B cell (primary cell): ENCODE data around the gene DPH3. TPM values are rescaled to one million over a fixed set of nuclear protein-coding genes. Genes with fewer than 3 reads are reported as not detected.

Experiments
- ATAC-seq: fragments of 200-7000 bp; cut with Tn5 transposase; one replicate; pipeline ENCODE4 v1.10.0; 2021; ENCODE audit warnings: low read depth, mild to moderate bottlenecking, moderate number of reproducible peaks, moderate library complexity
- CTCF ChIA-PET: fragments of 350-600 bp; sonication (Branson Sonifier 250); formaldehyde crosslinking; loops from one replicate; lab custom pipeline; 2021; ENCODE audit warnings: antibody characterized with exemption, inconsistent platforms; lab: Charles Lee
- POLR2A ChIA-PET: fragments of 350-600 bp; sonication (Branson Sonifier 250); formaldehyde crosslinking; loops from one replicate; lab custom pipeline; 2021; ENCODE audit warnings: antibody characterized with exemption; lab: Charles Lee
- DNase-seq: peaks from one replicate; pipeline ENCODE4 v3.0.0; 2013
- H2AFZ ChIP-seq: 2 replicates; pipeline ENCODE4 v1.6.1; 2012; ENCODE audit warnings: mild to moderate bottlenecking, low read depth, low read length; ENCODE audit not compliant: insufficient read depth, poor library complexity, severe bottlenecking
- H3K27ac ChIP-seq, 2 donors: 1 replicate in 1 of 2; 2 replicates in 1 of 2; pipeline ENCODE4 v1.5.1; 2012 to 2013; ENCODE audit warnings: low read length in 2 of 2, mild to moderate bottlenecking in 2 of 2, moderate library complexity in 1 of 2
- H3K27me3 ChIP-seq, 4 experiments: fragments of 200-600 bp in 1 of 4; sonication (generic) in 1 of 4; replicated peaks in 1 of 4; 1 replicate in 2 of 4; 2 replicates in 2 of 4; pipeline versions ENCODE4 v1.6.1 to v1.7.0; 2013 to 2016; ENCODE audit warnings: low read length in 3 of 4, mild to moderate bottlenecking in 2 of 4, mixed read lengths in 1 of 4, moderate library complexity in 1 of 4; ENCODE audit not compliant: insufficient read depth in 4 of 4, control insufficient read depth in 3 of 4; ENCODE audit errors: control extremely low read depth in 1 of 4
- H3K36me3 ChIP-seq, 2 experiments: replicated peaks in 1 of 2; 1 replicate in 1 of 2; 2 replicates in 1 of 2; pipeline versions ENCODE4 v1.6.1 to v1.7.1; 2013; ENCODE audit warnings: low read length in 1 of 2; ENCODE audit not compliant: insufficient read depth in 2 of 2, control insufficient read depth in 1 of 2; ENCODE audit errors: control extremely low read depth in 1 of 2, extremely low read depth in 1 of 2
- H3K4me1 ChIP-seq, 2 donors: fragments of 200-600 bp in 1 of 2; sonication (generic) in 1 of 2; 1 replicate in 1 of 2; 2 replicates in 1 of 2; pipeline versions ENCODE4 v1.5.1 to v1.6.1; 2013 to 2017; ENCODE audit warnings: low read length in 2 of 2; ENCODE audit not compliant: control insufficient read depth in 2 of 2, insufficient read depth in 2 of 2
- H3K4me2 ChIP-seq: replicated peaks from 2 replicates; pipeline ENCODE3; 2012; ENCODE audit warnings: mild to moderate bottlenecking, low read depth, low read length; ENCODE audit not compliant: poor library complexity, severe bottlenecking
- H3K4me3 ChIP-seq, 5 experiments: fragments of 200-600 bp in 1 of 5; sonication (generic) in 1 of 5; 1 replicate in 3 of 5; 2 replicates in 2 of 5; pipeline versions ENCODE4 v1.5.1 to v1.7.0; 2011 to 2016; ENCODE audit warnings: low read length in 4 of 5, mild to moderate bottlenecking in 4 of 5, low read depth in 2 of 5, control low read depth in 1 of 5, moderate library complexity in 1 of 5; ENCODE audit not compliant: insufficient read depth in 1 of 5; ENCODE audit errors: control extremely low read depth in 1 of 5, extremely low read depth in 1 of 5
- H3K79me2 ChIP-seq: fragments of 200-600 bp; sonication (generic); one replicate; pipeline ENCODE4 v1.6.0; 2016; ENCODE audit warnings: low read length; ENCODE audit not compliant: control insufficient read depth, insufficient read depth
- H3K9ac ChIP-seq: fragments of 200-600 bp; sonication (generic); 2 replicates; pipeline ENCODE4 v1.6.1; 2017; ENCODE audit warnings: mild to moderate bottlenecking, low read length, moderate library complexity
- H3K9me3 ChIP-seq, 3 donors: one replicate each; pipeline versions ENCODE4 v1.6.1 to v1.7.1; 2013; ENCODE audit warnings: low read length in 2 of 3; ENCODE audit not compliant: control insufficient read depth in 2 of 3, insufficient read depth in 1 of 3; ENCODE audit errors: control extremely low read depth in 1 of 3
- H4K20me1 ChIP-seq: 2 replicates; pipeline ENCODE4 v1.6.0; 2012; ENCODE audit warnings: mild to moderate bottlenecking, low read length; ENCODE audit not compliant: insufficient read depth, control insufficient read depth, poor library complexity, severe bottlenecking
- H3K27ac Mint-ChIP-seq: one replicate; pipeline ENCODE4 v1.8.0; 2021; ENCODE audit warnings: mixed read lengths
- H3K27me3 Mint-ChIP-seq: one replicate; pipeline ENCODE4 v1.8.0; 2021; ENCODE audit warnings: mixed read lengths
- H3K4me1 Mint-ChIP-seq: one replicate; pipeline ENCODE4 v1.8.0; 2021; ENCODE audit warnings: mixed read lengths
- H3K4me3 Mint-ChIP-seq: one replicate; pipeline ENCODE4 v1.8.0; 2021; ENCODE audit warnings: mixed read lengths
- H3K9me3 Mint-ChIP-seq: one replicate; pipeline ENCODE4 v1.8.0; 2022; ENCODE audit warnings: mixed read lengths; ENCODE audit not compliant: insufficient read depth
- EZH2 ChIP-seq: IDR thresholded peaks from 2 replicates; pipeline ENCODE4 v1.6.1; 2012; ENCODE audit warnings: borderline replicate concordance, low read depth, mild to moderate bottlenecking, moderate library complexity, low read length; ENCODE audit not compliant: insufficient read depth, poor library complexity, severe bottlenecking
- WGBS: methylation state at CpG from one replicate; pipeline ENCODE4 v1.1.5; 2013; ENCODE audit warnings: missing lambda C conversion rate; ENCODE audit not compliant: insufficient coverage; 5-methylcytosine and 5-hydroxymethylcytosine counted together
- intact Hi-C: fragments of 100-400 bp; cut with micrococcal nuclease; formaldehyde crosslinking; loops from one replicate; pipeline ENCODE4 v1.10.0; 2022
- polyA plus RNA-seq: library from polyadenylated mRNA; depleted of rRNA; stranded (reverse); fragments of >200 nt; gene quantifications from 2 replicates; pipeline ENCODE4 v1.2.3, GENCODE V29; 2012
- total RNA-seq, 2 donors: library from RNA; stranded (reverse); fragments of 120-200 nt in 1 of 2; gene quantifications; 1 replicate in 1 of 2; 2 replicates in 1 of 2; pipeline versions ENCODE4 v1.2.3 to v1.2.4, GENCODE V29; 2013 to 2022
- TF ChIP-seq, protein P1 (sequence below): fragments of 200-600 bp; IDR thresholded peaks from one replicate; pipeline ENCODE4 v1.8.0; 2022; ENCODE audit warnings: antibody characterized with exemption, mild to moderate bottlenecking

Gene DPH3
- total and polyA plus RNA-seq, 2 donors (not counting 1 experiment from before 2014, with no cell fraction given) = 7.4 to 12.9 TPM

DNA sequence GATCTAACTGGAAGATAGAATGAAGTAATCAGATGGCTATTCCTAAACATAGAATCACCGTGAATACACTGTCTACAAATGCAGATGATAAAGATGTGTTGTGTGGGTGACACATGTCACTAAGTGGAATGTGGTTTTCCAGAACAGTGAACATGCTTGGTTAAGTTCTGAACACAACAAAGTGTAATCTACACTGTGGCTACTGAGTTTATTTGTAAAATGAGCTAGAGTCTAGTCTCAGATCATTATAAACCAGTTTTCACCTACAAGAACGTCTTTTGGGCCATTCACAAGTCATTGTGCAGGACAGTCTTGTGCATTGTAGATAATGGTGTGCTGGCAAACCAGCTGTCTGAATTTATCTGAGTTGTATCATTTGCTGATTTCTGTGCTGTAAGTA is 35.6 kb upstream of the DPH3 start:
- Mint-ChIP-seq H3K4me1 (peaks cover 55% of the 10 kb centered on the region), H3K4me3 (peak overlapping the region; percentile 77), H3K9me3 (no peaks in the 10 kb centered on the region), H3K27ac (peak overlapping the region; percentile 42), H3K27me3 (no peaks in the 10 kb centered on the region)
- Histone ChIP-seq H3K36me3 (peaks cover 0 to 3% of the 10 kb centered on the region in 2 experiments), H3K4me1 (peaks cover 32 to 41% of the 10 kb centered on the region in 2 donors), H2AFZ (no peak overlapping the region), H3K4me2 (peak overlapping the region; percentile 52), H3K4me3 (no peak overlapping the region), H4K20me1 (no peaks in the 10 kb centered on the region), H3K27ac (peak overlapping the region; percentile 14 to 22), H3K9me3 (no peaks in the 10 kb centered on the region), H3K27me3 (no peaks in the 10 kb centered on the region), H3K9ac (peak overlapping the region; percentile 1), H3K79me2 (no peaks in the 10 kb centered on the region)
- intact Hi-C loops = no loop called here
- DNase-seq (peak; percentile 27), ATAC-seq (peak; percentile 28)
- no peak for TF ChIP-seq EZH2
- TF ChIP-seq, protein P1, sequence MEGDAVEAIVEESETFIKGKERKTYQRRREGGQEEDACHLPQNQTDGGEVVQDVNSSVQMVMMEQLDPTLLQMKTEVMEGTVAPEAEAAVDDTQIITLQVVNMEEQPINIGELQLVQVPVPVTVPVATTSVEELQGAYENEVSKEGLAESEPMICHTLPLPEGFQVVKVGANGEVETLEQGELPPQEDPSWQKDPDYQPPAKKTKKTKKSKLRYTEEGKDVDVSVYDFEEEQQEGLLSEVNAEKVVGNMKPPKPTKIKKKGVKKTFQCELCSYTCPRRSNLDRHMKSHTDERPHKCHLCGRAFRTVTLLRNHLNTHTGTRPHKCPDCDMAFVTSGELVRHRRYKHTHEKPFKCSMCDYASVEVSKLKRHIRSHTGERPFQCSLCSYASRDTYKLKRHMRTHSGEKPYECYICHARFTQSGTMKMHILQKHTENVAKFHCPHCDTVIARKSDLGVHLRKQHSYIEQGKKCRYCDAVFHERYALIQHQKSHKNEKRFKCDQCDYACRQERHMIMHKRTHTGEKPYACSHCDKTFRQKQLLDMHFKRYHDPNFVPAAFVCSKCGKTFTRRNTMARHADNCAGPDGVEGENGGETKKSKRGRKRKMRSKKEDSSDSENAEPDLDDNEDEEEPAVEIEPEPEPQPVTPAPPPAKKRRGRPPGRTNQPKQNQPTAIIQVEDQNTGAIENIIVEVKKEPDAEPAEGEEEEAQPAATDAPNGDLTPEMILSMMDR = no peak
- no CpG with 5 or more reads among the region's 2 CpGs for WGBS
- ChIA-PET CTCF (interaction anchor here (1.2 to 2.7 kb wide), 4 partner anchors 9 to 251 kb away, joined by 3 to 20 read pairs (median 5); no protein-coding TSS in a partner anchor), POLR2A (interaction anchor here (1.0 kb wide), 1 partner anchor 212 kb away, joined by 6 read pairs; no protein-coding TSS in a partner anchor)

DNA sequence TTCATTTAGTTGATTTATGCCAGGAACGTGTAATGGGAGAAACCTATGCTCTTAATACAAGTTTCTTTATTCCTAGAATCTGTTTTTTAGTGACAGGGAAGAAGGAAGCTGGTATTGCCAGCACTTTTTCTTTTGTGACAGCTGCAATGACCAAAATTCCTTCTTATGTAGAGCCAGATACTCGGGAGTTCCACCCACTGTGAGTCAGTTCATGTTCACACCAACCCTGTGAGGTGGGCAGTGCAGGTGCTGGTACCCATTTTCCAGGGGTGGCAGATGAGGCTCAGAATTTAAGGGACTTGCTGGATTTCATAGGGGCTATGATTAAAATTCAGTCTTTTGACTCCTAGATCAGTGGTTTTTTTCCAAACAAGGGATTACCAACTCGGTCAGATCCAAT is 35.0 kb upstream of the DPH3 start:
- DNase-seq (no peak), ATAC-seq (no peak)
- Histone ChIP-seq H3K4me3 (no peak overlapping the region), H3K4me2 (peak overlapping the region; percentile 52), H3K9ac (peak overlapping the region; percentile 1), H2AFZ (no peak overlapping the region), H3K4me1 (peaks cover 32 to 47% of the 10 kb centered on the region in 2 donors), H3K36me3 (peaks cover 0 to 3% of the 10 kb centered on the region in 2 experiments), H4K20me1 (no peaks in the 10 kb centered on the region), H3K79me2 (no peaks in the 10 kb centered on the region), H3K27ac (peak overlapping the region in 1 of 2 donors; percentile 22), H3K9me3 (no peaks in the 10 kb centered on the region), H3K27me3 (no peaks in the 10 kb centered on the region)
- H3K4me1 Mint-ChIP-seq = peaks cover 59% of the 10 kb centered on the region
- 80% methylated on average over 1 of the region's 3 CpGs for WGBS
- CTCF ChIA-PET = interaction anchor here (1.4 to 2.7 kb wide), 2 partner anchors 9 to 251 kb away, joined by 3 to 20 read pairs; no protein-coding TSS in a partner anchor
- no peaks in the 10 kb centered on the region for H3K27me3 Mint-ChIP-seq
- intact Hi-C loops = no loop called here
- POLR2A ChIA-PET = no interaction called here
- no peak overlapping the region for H3K4me3 Mint-ChIP-seq
- no peak for TF ChIP-seq EZH2
- TF ChIP-seq, protein P1 = no peak
- H3K9me3 Mint-ChIP-seq = no peaks in the 10 kb centered on the region
- H3K27ac Mint-ChIP-seq = no peak overlapping the region
